Fibroblast of pulmonary artery (primary cell): Measurements from ENCODE around the gene CDX1.

ENCODE experiments used
- DNase-seq: peaks from one replicate; pipeline ENCODE4 v3.0.0-alpha.2; 2010; ENCODE audit warnings: low read depth
- H3K4me3 ChIP-seq: replicated peaks from 2 replicates; pipeline ENCODE4 v1.5.1; 2011; ENCODE audit warnings: low read depth, mild to moderate bottlenecking, control low read depth, low read length, moderate library complexity
- CTCF ChIP-seq: IDR thresholded peaks from 2 replicates; pipeline ENCODE4 v1.5.1; 2011; ENCODE audit warnings: mild to moderate bottlenecking, control low read depth, low read length, inconsistent platforms; ENCODE audit errors: missing control alignments

The CDX1 gene

GRCh38 chr5:150190987-150191386 is 24.4 kb downstream of the CDX1 start:
- no peak for TF ChIP-seq CTCF
- no peak overlapping the region for H3K4me3 ChIP-seq
- DNase-seq = no peak

- no peak for TF ChIP-seq CTCF
- DNase-seq = no peak
- no peak overlapping the region for H3K4me3 ChIP-seq
Observed at GRCh38 chr5:150192462-150192861, 25.9 kb downstream of the CDX1 start.

GRCh38 chr5:150195736-150196485 is 29.3 kb downstream of the CDX1 start:
- TF ChIP-seq CTCF = no peak
- no peak overlapping the region for H3K4me3 ChIP-seq
- DNase-seq = no peak

- no peak for TF ChIP-seq CTCF
- no peak overlapping the region for H3K4me3 ChIP-seq
- DNase-seq = no peak
Observed at GRCh38 chr5:150196514-150196913, 29.9 kb downstream of the CDX1 start.

- no peak for TF ChIP-seq CTCF
- DNase-seq = no peak
- H3K4me3 ChIP-seq = no peak overlapping the region
Observed at GRCh38 chr5:150196986-150197385, 30.4 kb downstream of the CDX1 start.

GRCh38 chr5:150197476-150197875 is 30.9 kb downstream of the CDX1 start:
- no peak for TF ChIP-seq CTCF
- DNase-seq = no peak
- H3K4me3 ChIP-seq = no peak overlapping the region

- H3K4me3 ChIP-seq = no peak overlapping the region
- TF ChIP-seq CTCF = no peak
- DNase-seq = no peak
Observed at GRCh38 chr5:150202501-150202900, 35.9 kb downstream of the CDX1 start.
